Mesendoderm (in vitro differentiated cells): ENCODE data around the gene RNGTT. TPM values are rescaled to one million over a fixed set of nuclear protein-coding genes. Genes with fewer than 3 reads are reported as not detected.

Source experiments
- DNase-seq: peaks from one replicate; pipeline ENCODE4 v3.0.0; 2013
- H2AK5ac ChIP-seq: 2 replicates; pipeline ENCODE4 v1.6.1; 2013; ENCODE audit warnings: low read length, inconsistent platforms
- H2BK120ac ChIP-seq: 2 replicates; pipeline ENCODE4 v1.6.1; 2013; ENCODE audit warnings: low read depth, mild to moderate bottlenecking, low read length, moderate library complexity, mixed read lengths
- H2BK15ac ChIP-seq: replicated peaks from 2 replicates; pipeline ENCODE4 v1.6.1; 2013; ENCODE audit warnings: low read depth, mild to moderate bottlenecking, moderate library complexity
- H2BK5ac ChIP-seq: 2 replicates; pipeline ENCODE4 v1.6.1; 2013; ENCODE audit warnings: low read length, inconsistent platforms
- H3K18ac ChIP-seq: 2 replicates; pipeline ENCODE4 v1.6.1; 2013; ENCODE audit warnings: mild to moderate bottlenecking, low read length, mixed read lengths
- H3K23ac ChIP-seq: one replicate; pipeline ENCODE4 v1.6.1; 2013; ENCODE audit warnings: low read length
- H3K27ac ChIP-seq: 2 replicates; pipeline ENCODE4 v1.5.1; 2013; ENCODE audit warnings: low read depth, mild to moderate bottlenecking, inconsistent platforms, low read length, moderate library complexity
- H3K27me3 ChIP-seq: 2 replicates; pipeline ENCODE4 v1.6.1; 2013; ENCODE audit warnings: low read length, control low read depth, mild to moderate bottlenecking, inconsistent platforms; ENCODE audit not compliant: insufficient read depth, poor library complexity
- H3K36me3 ChIP-seq: 2 replicates; pipeline ENCODE4 v1.6.1; 2013; ENCODE audit warnings: low read length, inconsistent platforms; ENCODE audit not compliant: control insufficient read depth, insufficient read depth
- H3K4ac ChIP-seq: one replicate; pipeline ENCODE4 v1.6.1; 2013; ENCODE audit warnings: low read depth, mild to moderate bottlenecking, low read length, moderate library complexity
- H3K4me1 ChIP-seq: 2 replicates; pipeline ENCODE4 v1.6.1; 2013; ENCODE audit warnings: low read depth, low read length, inconsistent platforms; ENCODE audit not compliant: control insufficient read depth
- H3K4me2 ChIP-seq: 2 replicates; pipeline ENCODE4 v1.6.1; 2013; ENCODE audit warnings: low read length
- H3K4me3 ChIP-seq: 2 replicates; pipeline ENCODE4 v1.5.1; 2013; ENCODE audit warnings: mild to moderate bottlenecking, low read length
- H3K56ac ChIP-seq: one replicate; pipeline ENCODE4 v1.6.1; 2013; ENCODE audit warnings: low read length
- H3K79me1 ChIP-seq: 2 replicates; pipeline ENCODE4 v1.6.1; 2013; ENCODE audit warnings: low read length, inconsistent platforms
- H3K79me2 ChIP-seq: 2 replicates; pipeline ENCODE4 v1.6.1; 2013; ENCODE audit warnings: mild to moderate bottlenecking, low read length; ENCODE audit not compliant: control insufficient read depth, insufficient read depth
- H3K9ac ChIP-seq: 2 replicates; pipeline ENCODE4 v1.6.1; 2013; ENCODE audit warnings: low read length, inconsistent platforms
- H4K5ac ChIP-seq: one replicate; pipeline ENCODE4 v1.6.1; 2013; ENCODE audit warnings: low read length
- H4K8ac ChIP-seq: one replicate; pipeline ENCODE4 v1.6.1; 2013; ENCODE audit warnings: low read depth, mild to moderate bottlenecking, control low read depth, low read length, moderate library complexity
- WGBS: extraction: QIAGEN DNeasy Blood & Tissue Kit; methylation state at CpG from one replicate; pipeline ENCODE4 v1.1.7; 2013; ENCODE audit warnings: low lambda C conversion rate, missing lambda C conversion rate; ENCODE audit not compliant: insufficient coverage; ENCODE audit errors: extremely low coverage; 5-methylcytosine and 5-hydroxymethylcytosine counted together
- small RNA-seq: library from polyadenylated mRNA; stranded (forward); fragments of <200 nt; extraction: miRNeasy Mini kit (QIAGEN cat#:217004); gene quantifications from one replicate; pipeline ENCODE3, GENCODE V24; 2013; ENCODE audit not compliant: insufficient read depth

RNGTT gene

GRCh38 chr6:88561034-88561953 lies 402.1 kb downstream of the RNGTT start:
- H2BK120ac ChIP-seq: no peak overlapping the region
- no peak overlapping the region for H2BK15ac ChIP-seq
- no peaks in the 10 kb centered on the region for H3K79me1 ChIP-seq
- H3K23ac ChIP-seq: no peak overlapping the region
- no peaks in the 10 kb centered on the region for H3K36me3 ChIP-seq
- no peak overlapping the region for H3K18ac ChIP-seq
- H3K4me2 ChIP-seq: no peak overlapping the region
- no peak overlapping the region for H3K27ac ChIP-seq
- H4K5ac ChIP-seq: no peak overlapping the region
- no peak overlapping the region for H3K56ac ChIP-seq
- no peak for DNase-seq
- no peak overlapping the region for H4K8ac ChIP-seq
- H3K9ac ChIP-seq: no peak overlapping the region
- H3K79me2 ChIP-seq: no peaks in the 10 kb centered on the region
- H3K4ac ChIP-seq: no peak overlapping the region
- no CpG with 5 or more reads among the region's 10 CpGs for WGBS
- no peaks in the 10 kb centered on the region for H3K27me3 ChIP-seq
- no peaks in the 10 kb centered on the region for H3K4me1 ChIP-seq
- no peak overlapping the region for H3K4me3 ChIP-seq
- H2AK5ac ChIP-seq: no peak overlapping the region
- H2BK5ac ChIP-seq: no peak overlapping the region

Small RNAs within 50 kb of the gene (small RNA-seq; reads per million reads assigned to genes)
- not detected for gene AL079342.1
- gene RF00045: not detected
